ENCODE results near the gene ST8SIA4. TPM values are rescaled to one million over a fixed set of nuclear protein-coding genes. Genes with fewer than 3 reads are reported as not detected.

ST8SIA4 gene
- total RNA-seq, 1 experiment from 2014 or later, result not detected

DNA sequence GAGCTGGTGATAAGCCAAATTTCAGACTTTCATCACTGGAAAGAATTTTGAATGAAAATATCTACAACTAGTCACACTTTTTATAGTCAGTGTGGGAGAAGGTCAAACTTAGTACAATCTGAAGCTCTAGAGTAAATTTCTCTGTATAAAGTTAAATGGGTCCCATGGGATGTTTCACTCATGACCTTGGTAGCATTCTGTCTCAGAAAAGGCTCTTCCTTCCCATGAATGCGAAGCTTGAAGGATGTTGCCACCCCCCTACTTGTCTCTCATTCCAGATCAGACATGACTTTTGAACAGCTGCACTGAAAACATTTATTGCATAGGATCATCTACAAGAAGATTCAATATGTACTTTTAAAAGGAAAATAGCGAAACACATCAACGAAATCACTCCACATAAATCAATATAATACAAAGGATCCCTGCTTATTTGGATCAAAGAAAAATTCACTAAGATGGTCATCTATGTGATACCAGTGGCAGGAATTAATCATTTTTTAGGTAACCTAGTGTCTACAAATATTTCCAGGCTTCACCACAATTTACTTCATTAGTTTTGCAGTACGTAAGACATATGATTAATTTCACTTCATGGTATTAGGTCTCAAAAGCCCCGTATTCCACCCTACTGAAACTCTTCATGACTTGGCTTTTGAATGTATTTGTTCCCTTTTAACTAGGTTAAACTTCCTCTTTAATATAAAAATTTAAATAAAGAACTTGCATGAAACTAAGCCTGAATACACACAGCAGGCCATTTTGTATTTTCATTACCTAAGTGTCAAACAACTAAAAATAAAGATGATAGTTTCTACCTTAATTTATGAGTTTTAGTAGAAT is 4.4 kb downstream of the ST8SIA4 start:
- no peak for DNase-seq (ENCODE audit: low read depth in 1 of 2, low spot score in 2 of 2)
- Histone ChIP-seq H3K27me3 (replicated peaks) (peaks cover 35% of the 10 kb centered on the region), H3K9me3 (replicated peaks) (0 out of 2 replicates have a peak, but pooled peaks cover 3% of the 10 kb centered on the region), H3K27ac (no peak overlapping the region), H3K4me1 (replicated peaks) (peaks cover 4% of the 10 kb centered on the region; the same call in 1 of the 2 replicates), H3K36me3 (no peaks in the 10 kb centered on the region), H3K4me3 (no peak overlapping the region)

DNA sequence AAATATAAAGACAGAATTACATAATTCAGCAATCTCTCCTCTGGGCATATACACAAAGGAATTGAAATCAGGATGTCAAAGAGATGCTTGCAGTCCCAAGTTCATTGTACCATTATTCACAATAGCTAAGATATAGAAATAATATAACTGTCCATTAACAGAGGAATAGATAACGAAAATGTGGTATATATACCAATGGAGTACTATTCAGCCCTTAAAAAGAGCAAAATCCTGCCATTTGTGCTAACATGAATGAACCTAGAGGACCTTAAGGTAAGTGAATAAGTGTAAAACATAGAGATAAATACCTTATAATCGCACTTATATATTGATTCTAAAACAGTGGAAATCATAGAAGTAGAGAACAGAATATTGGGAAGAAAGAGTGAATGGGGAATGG is 7.0 kb downstream of the ST8SIA4 start:
- H3K9me3 ChIP-seq (replicated peaks), result 0 out of 2 replicates have a peak, but pooled peaks cover 3% of the 10 kb centered on the region
- no peaks in the 10 kb centered on the region for H3K36me3 ChIP-seq
- DNase-seq (ENCODE audit: low read depth in 1 of 2, low spot score in 2 of 2), result no peak
- no peak overlapping the region for H3K4me3 ChIP-seq
- no peak overlapping the region for H3K27ac ChIP-seq
- H3K27me3 ChIP-seq (replicated peaks), result peaks cover 9% of the 10 kb centered on the region
- peaks cover 3% of the 10 kb centered on the region; the same call in 1 of the 2 replicates for H3K4me1 ChIP-seq (replicated peaks)

DNA sequence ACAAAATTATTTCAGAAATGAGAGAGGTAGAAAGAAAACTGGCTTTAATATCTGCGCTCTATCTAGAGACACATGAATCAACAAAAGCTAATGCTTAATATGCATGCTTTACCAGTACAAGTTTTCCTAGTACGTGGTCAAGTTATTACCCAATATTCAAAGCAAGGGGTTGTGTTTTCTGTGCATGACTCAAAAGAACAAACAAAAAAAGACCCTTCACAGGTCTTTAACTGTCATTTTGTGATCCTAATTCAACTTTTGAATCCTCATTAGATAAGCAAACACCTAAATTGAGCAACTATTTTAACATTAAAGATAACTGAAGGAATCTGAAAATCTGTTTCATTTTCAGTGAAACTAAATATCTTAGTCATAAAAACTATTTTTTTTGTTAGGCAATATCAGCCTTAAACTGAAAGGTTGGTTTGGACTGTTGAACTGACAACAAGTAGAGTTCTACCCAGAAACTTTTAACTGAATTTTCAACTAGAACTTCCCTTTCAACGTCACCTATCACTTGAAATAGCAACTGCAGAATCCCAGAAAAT is 12.5 kb downstream of the ST8SIA4 start:
- no peak overlapping the region for H3K4me3 ChIP-seq
- H3K27ac ChIP-seq, result no peak overlapping the region
- H3K9me3 ChIP-seq (replicated peaks), result no peaks in the 10 kb centered on the region
- H3K4me1 ChIP-seq (replicated peaks), result no peaks in the 10 kb centered on the region
- no peaks in the 10 kb centered on the region for H3K27me3 ChIP-seq (replicated peaks)
- DNase-seq (ENCODE audit: low read depth in 1 of 2, low spot score in 2 of 2), result no peak
- no peaks in the 10 kb centered on the region for H3K36me3 ChIP-seq

DNA sequence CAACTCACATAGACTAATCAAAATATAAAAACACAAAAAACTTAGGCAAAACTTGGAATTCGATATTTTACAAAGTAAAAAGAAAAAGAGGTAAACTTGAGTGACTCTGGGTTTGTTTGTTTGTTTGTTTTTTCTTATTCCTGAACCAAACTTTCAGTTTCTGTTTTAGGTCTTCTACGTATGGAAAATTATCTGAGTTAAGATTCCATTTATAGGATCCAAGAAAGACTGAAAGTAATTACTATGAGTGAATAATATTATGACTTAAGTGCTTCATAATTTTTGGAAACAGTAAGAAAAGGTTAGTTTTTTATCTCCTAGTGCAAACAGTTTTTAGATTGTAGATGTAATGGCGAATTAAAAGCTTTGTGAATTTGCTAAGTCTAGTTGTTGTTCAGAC is 13.2 kb downstream of the ST8SIA4 start:
- DNase-seq (ENCODE audit: low read depth in 1 of 2, low spot score in 2 of 2), result no peak
- no peaks in the 10 kb centered on the region for H3K4me1 ChIP-seq (replicated peaks)
- H3K27ac ChIP-seq, result no peak overlapping the region
- no peak overlapping the region for H3K4me3 ChIP-seq
- H3K36me3 ChIP-seq, result no peaks in the 10 kb centered on the region
- no peaks in the 10 kb centered on the region for H3K9me3 ChIP-seq (replicated peaks)
- no peaks in the 10 kb centered on the region for H3K27me3 ChIP-seq (replicated peaks)

DNA sequence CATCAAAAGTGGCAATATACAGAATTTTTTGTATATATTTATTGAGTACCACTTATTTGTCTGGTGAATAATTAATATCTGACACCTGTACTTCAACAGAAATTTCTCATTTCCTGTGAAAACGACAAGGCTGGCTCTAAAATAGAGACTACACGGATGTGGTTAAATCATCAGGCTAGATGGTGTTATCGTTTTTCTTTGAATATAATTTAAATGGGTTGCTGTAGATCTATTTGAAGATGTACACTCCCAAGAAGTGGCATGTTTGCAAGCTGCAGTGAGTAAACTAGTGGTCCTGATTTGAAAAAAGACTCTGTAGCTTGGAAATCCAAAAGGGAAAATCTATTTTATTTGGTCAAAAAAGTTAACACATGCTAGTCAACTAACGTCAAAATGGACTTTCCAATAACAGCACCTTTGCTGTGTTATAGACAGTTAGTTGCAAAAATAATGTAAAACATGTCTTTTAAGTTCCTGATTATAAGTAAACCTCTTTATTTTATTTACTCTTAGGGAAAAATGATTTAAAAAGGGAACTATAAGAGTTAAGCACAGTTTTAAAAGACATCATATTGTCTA is 13.8 kb downstream of the ST8SIA4 start:
- no peak for DNase-seq (ENCODE audit: low read depth in 1 of 2, low spot score in 2 of 2)
- Histone ChIP-seq H3K4me3 (no peak overlapping the region), H3K27ac (no peak overlapping the region), H3K9me3 (replicated peaks) (no peaks in the 10 kb centered on the region), H3K4me1 (replicated peaks) (no peaks in the 10 kb centered on the region), H3K27me3 (replicated peaks) (no peaks in the 10 kb centered on the region), H3K36me3 (no peaks in the 10 kb centered on the region)

DNA sequence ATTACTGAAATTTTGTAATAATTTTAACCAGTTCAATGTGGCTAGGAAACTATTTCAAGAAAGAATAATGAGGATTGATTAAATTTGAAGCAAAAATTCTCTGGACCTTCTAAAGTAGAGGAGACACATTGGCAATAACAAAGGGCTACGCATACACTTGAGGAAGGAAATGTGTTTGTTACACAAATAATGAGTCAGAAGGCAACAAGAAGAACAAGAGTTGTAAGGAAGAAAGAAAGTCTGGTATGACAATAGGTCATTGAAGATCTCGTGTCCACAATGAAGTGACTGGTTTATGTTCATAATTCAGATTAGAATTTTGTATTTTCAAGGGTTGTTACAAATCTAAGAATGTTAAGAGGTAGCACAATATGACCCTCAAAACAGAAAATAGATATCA is 25.8 kb downstream of the ST8SIA4 start:
- no peaks in the 10 kb centered on the region for H3K4me1 ChIP-seq (replicated peaks)
- no peak overlapping the region for H3K4me3 ChIP-seq
- DNase-seq (ENCODE audit: low read depth in 1 of 2, low spot score in 2 of 2), result no peak
- H3K27me3 ChIP-seq (replicated peaks), result no peaks in the 10 kb centered on the region
- H3K27ac ChIP-seq, result no peak overlapping the region
- H3K36me3 ChIP-seq, result no peaks in the 10 kb centered on the region
- no peaks in the 10 kb centered on the region for H3K9me3 ChIP-seq (replicated peaks)

DNA sequence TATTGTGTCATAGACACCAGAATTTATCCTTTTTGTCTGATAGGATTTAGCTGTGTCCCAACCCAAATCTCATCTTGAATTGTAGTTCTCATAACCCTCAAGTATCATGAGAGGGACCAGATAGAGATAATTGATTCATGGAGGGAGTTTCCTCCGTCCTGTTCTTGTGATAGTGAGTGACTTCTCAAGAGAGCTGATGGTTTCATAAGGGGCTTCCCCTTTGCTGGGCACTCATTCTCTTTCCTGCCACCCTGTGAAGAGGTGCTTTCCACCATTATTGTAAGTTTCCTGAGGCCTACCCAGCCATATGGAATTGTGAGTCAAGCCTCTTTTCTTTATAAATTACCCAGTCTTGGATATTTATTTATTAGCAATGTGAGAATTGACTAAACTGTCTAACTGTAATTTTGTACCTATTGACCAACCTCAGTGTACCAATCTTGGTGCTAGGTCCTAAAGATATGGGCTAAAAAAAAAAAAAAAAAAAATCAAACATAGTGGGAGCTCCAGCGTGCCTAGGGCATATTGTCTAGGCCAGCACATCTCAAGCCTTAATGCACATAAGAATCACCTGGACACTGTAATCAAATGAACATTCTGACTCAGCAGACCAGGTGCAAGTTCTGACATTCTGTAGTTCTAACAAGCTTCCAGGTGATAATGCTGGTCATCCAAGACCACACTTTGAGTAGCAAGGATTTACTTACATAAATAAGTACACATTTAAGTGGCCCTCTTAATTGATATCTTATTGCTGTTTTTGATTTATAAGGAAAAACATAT is 30.5 kb downstream of the ST8SIA4 start:
- DNase-seq (ENCODE audit: low read depth in 1 of 2, low spot score in 2 of 2), result no peak
- no peaks in the 10 kb centered on the region for H3K36me3 ChIP-seq
- H3K4me1 ChIP-seq (replicated peaks), result no peaks in the 10 kb centered on the region
- H3K27ac ChIP-seq, result no peak overlapping the region
- H3K4me3 ChIP-seq, result no peak overlapping the region
- H3K27me3 ChIP-seq (replicated peaks), result no peaks in the 10 kb centered on the region
- H3K9me3 ChIP-seq (replicated peaks), result no peaks in the 10 kb centered on the region

DNA sequence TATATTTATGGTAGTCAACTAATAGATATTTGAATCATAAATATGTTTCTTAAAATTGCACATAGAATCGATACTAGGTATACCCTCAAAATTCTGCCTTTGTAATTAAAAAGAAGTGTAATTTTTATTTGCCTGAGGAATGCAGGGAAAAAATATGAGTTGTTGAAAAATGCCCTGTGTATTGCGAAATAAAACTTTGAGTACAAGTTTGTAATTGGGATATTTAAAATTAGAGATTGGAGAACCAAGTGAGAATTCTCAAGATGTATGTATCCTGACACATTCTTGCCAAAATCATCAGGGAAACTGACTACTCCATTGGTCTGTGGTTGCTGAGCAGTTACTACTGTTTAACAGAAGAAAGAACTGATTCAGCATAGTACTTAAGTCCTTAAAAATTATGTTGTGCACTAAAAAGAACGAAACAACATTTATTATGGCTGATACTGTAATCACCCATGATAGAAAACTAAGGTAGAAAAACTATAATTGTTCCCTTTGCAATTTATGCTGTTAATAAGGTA is 36.0 kb downstream of the ST8SIA4 start:
- Histone ChIP-seq H3K9me3 (replicated peaks) (no peaks in the 10 kb centered on the region), H3K4me1 (replicated peaks) (no peaks in the 10 kb centered on the region), H3K27me3 (replicated peaks) (no peaks in the 10 kb centered on the region), H3K27ac (no peak overlapping the region), H3K36me3 (no peaks in the 10 kb centered on the region), H3K4me3 (no peak overlapping the region)
- DNase-seq (ENCODE audit: low read depth in 1 of 2, low spot score in 2 of 2), result no peak

DNA sequence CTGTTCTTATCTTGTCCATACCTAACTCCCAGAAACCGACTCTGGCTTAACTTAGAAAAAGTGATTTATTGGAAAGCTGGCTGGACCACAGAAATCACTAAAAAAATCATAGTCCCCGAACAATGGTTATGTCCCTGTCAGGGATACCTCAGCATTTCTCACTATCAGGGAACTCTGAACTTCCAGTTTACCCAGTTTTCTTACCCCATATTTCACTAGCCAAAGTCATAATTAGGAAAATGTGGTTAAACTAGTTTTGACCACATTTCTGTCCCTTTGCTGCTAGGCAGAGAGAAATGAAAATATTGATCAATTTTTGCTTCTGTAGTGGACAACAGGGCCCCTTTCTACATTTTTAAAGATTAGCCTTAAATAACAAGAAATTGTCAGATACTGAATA is 38.2 kb downstream of the ST8SIA4 start:
- Histone ChIP-seq H3K27ac (no peak overlapping the region), H3K4me3 (no peak overlapping the region), H3K9me3 (replicated peaks) (no peaks in the 10 kb centered on the region), H3K4me1 (replicated peaks) (no peaks in the 10 kb centered on the region), H3K27me3 (replicated peaks) (no peaks in the 10 kb centered on the region), H3K36me3 (no peaks in the 10 kb centered on the region)
- DNase-seq (ENCODE audit: low read depth in 1 of 2, low spot score in 2 of 2), result no peak

DNA sequence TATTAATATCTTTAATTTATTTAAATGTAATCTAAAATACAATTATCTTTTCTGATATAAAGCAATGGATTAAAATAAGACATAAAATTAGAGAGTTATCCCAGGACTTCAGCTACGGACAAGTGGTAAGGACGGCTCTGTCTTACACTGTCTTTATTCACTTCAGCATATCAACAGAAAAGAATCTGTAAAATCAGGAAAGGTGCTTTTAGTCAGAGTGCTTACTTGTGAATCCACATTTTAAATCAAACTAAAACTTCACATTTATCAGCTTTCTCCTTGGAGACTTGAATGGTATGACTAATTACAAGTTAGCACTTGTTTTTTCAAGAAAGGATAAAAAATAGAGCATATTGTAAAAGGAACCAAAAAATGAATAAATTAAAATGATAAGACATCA is 39.3 kb downstream of the ST8SIA4 start:
- DNase-seq (ENCODE audit: low read depth in 1 of 2, low spot score in 2 of 2), result no peak
- Histone ChIP-seq H3K9me3 (replicated peaks) (no peaks in the 10 kb centered on the region), H3K4me1 (replicated peaks) (no peaks in the 10 kb centered on the region), H3K27me3 (replicated peaks) (no peaks in the 10 kb centered on the region), H3K36me3 (no peaks in the 10 kb centered on the region), H3K4me3 (no peak overlapping the region), H3K27ac (no peak overlapping the region)

DNA sequence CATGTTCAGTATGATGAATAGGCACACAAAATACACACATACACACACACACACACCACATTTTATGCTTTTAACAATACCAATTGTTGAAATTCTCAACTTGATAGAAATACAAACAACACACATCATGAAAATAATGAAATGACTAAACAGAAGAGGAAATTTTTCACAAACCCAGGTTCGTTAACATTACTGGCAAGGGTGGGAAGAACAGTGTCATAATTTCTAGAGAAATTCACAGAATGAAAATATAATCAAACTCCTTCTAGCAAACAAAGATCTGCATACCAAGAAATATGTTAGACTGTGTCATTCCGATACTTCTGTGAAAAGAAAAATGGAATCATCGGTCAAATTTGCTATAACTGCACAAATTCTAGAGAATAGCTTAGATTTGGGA is 41.9 kb downstream of the ST8SIA4 start:
- Histone ChIP-seq H3K27ac (no peak overlapping the region), H3K4me1 (replicated peaks) (no peaks in the 10 kb centered on the region), H3K4me3 (no peak overlapping the region), H3K27me3 (replicated peaks) (0 out of 2 replicates have a peak, but pooled peaks cover 4% of the 10 kb centered on the region), H3K9me3 (replicated peaks) (no peaks in the 10 kb centered on the region), H3K36me3 (no peaks in the 10 kb centered on the region)
- DNase-seq (ENCODE audit: low read depth in 1 of 2, low spot score in 2 of 2), result no peak

DNA sequence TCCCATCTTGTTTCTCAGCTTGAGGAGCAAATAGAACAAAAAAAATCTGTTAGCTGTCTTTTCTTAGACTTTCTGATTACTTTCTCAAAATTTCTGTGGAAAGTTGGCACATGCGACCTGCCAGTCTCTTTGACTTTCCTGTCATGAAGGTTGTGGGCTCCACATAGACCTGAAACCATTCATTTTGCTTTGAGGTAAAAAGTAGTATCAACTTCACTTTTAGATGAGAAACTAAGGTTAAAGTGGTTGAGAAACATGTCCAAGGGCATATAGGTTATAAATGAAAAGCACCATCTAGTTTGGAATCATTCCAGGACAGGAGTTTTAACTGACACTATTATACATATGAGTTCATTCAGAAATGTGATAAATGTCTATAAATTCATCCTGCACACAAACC is 42.7 kb downstream of the ST8SIA4 start:
- H3K27ac ChIP-seq, result no peak overlapping the region
- H3K4me1 ChIP-seq (replicated peaks), result no peaks in the 10 kb centered on the region
- no peaks in the 10 kb centered on the region for H3K9me3 ChIP-seq (replicated peaks)
- H3K27me3 ChIP-seq (replicated peaks), result 0 out of 2 replicates have a peak, but pooled peaks cover 4% of the 10 kb centered on the region
- H3K4me3 ChIP-seq, result no peak overlapping the region
- H3K36me3 ChIP-seq, result no peaks in the 10 kb centered on the region
- no peak for DNase-seq (ENCODE audit: low read depth in 1 of 2, low spot score in 2 of 2)

DNA sequence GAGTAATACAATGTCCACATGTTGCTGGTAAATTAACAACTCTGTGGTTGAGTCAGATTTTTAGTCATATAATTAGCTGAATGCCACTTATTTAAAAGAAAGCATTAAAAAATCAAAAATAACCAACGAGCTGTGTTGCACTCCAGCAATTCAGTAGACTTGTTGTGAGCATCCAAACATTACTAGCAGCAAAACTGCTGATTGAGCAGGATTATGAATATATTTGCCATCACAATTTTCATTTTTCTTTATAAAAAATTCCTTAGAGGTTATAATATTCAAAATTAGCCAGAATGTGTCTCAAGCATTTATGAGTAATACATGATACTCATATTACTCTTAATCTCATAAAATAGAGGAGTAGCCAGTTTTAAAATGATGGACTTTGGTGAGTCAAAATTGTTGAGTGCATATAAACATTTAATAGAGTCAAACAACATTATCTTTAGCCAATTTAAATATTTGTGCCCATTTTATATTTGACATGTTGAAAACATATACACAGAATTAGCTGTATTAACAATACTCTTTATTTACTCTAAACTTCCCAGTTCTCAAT is 44.0 kb downstream of the ST8SIA4 start:
- Histone ChIP-seq H3K36me3 (no peaks in the 10 kb centered on the region), H3K27me3 (replicated peaks) (0 out of 2 replicates have a peak, but pooled peaks cover 4% of the 10 kb centered on the region), H3K27ac (no peak overlapping the region), H3K4me1 (replicated peaks) (no peaks in the 10 kb centered on the region), H3K4me3 (no peak overlapping the region), H3K9me3 (replicated peaks) (no peaks in the 10 kb centered on the region)
- no peak for DNase-seq (ENCODE audit: low read depth in 1 of 2, low spot score in 2 of 2)

Data from SJSA1 (cell line).